K562 (cell line): Measurements from ENCODE around the gene OR6S1. TPM values are rescaled to one million over a fixed set of nuclear protein-coding genes. Genes with fewer than 3 reads are reported as not detected.

Source experiments
- BRF1 ChIP-seq: IDR thresholded peaks from 3 replicates; pipeline ENCODE4 v1.6.1; 2011; ENCODE audit warnings: borderline replicate concordance, mild to moderate bottlenecking; ENCODE audit not compliant: insufficient read length; ENCODE audit errors: extremely low read depth
- COPS2 ChIP-seq: fragments of 450-650 bp; conservative IDR thresholded peaks from 2 replicates; pipeline ENCODE4 v1.6.1; 2016; ENCODE audit warnings: mild to moderate bottlenecking, moderate library complexity
- GABPB2 ChIP-seq: fragments of 250-450 bp; sonication (Bioruptor Pico); conservative IDR thresholded peaks from 2 replicates; pipeline ENCODE4 v1.5.1; 2021; ENCODE audit warnings: mild to moderate bottlenecking
- HMG20B ChIP-seq: fragments of 250-450 bp; sonication (Bioruptor Pico); IDR thresholded peaks from 2 replicates; pipeline ENCODE4 v1.5.0; 2021; ENCODE audit warnings: mild to moderate bottlenecking
- KLF10 ChIP-seq: fragments of 250-450 bp; sonication (Bioruptor Pico); IDR thresholded peaks from 2 replicates; pipeline ENCODE4 v1.6.1; 2021; ENCODE audit warnings: matching md5 sums
- NFIC ChIP-seq: fragments of 450-650 bp; IDR thresholded peaks from 2 replicates; pipeline ENCODE4 v1.6.1; 2017; ENCODE audit warnings: mild to moderate bottlenecking, inconsistent platforms
- PHF8 ChIP-seq: fragments of 200-600 bp; sonication (generic); IDR thresholded peaks from 2 replicates; pipeline ENCODE4 v1.6.1; 2012; ENCODE audit warnings: mixed run types, mild to moderate bottlenecking, inconsistent platforms, low read length, moderate library complexity, borderline replicate concordance
- POLR2B ChIP-seq: fragments of 450-650 bp; IDR thresholded peaks from 2 replicates; pipeline ENCODE4 v1.6.1; 2018; ENCODE audit warnings: low read depth; ENCODE audit not compliant: partially characterized antibody
- POLR2G ChIP-seq: fragments of 200-400 bp; formaldehyde crosslinking; IDR thresholded peaks from 2 replicates; pipeline ENCODE4 v1.6.1; 2017; ENCODE audit warnings: low read depth, mild to moderate bottlenecking, antibody characterized with exemption, low read length, moderate library complexity
- RFX5 ChIP-seq: IDR thresholded peaks from 2 replicates; pipeline ENCODE4 v1.6.1; 2011; ENCODE audit warnings: low read depth, mild to moderate bottlenecking, improper control_type of control experiment, low read length
- SAP30 ChIP-seq: fragments of 200-600 bp; sonication (generic); IDR thresholded peaks from 2 replicates; pipeline ENCODE4 v1.6.1; 2012; ENCODE audit warnings: borderline replicate concordance, low read depth, mild to moderate bottlenecking, moderate library complexity, low read length, control low read depth, inconsistent platforms; ENCODE audit not compliant: insufficient read depth, poor library complexity, severe bottlenecking
- SMARCA5 ChIP-seq: fragments of 450-650 bp; IDR thresholded peaks from 2 replicates; pipeline ENCODE4 v1.6.1; 2016
- SREBF1 ChIP-seq: fragments of 150-350 bp; IDR thresholded peaks from 2 replicates; pipeline ENCODE4 v1.6.1; 2014; ENCODE audit warnings: antibody characterized with exemption, low read depth, low read length, borderline replicate concordance
- ZBTB8A ChIP-seq: fragments of 450-650 bp; IDR thresholded peaks from 2 replicates; pipeline ENCODE4 v1.6.1; 2018; ENCODE audit warnings: mild to moderate bottlenecking, moderate library complexity; ENCODE audit not compliant: partially characterized antibody
- ZNF133 ChIP-seq: fragments of 250-450 bp; sonication (Bioruptor Pico); IDR thresholded peaks from 2 replicates; pipeline ENCODE4 v1.4.0; 2020; ENCODE audit warnings: mild to moderate bottlenecking
- polyA plus RNA-seq, 8 experiments: library from polyadenylated mRNA; depleted of rRNA in 4 of 8; stranded (reverse) in 5 of 8; unstranded in 3 of 8; fragments of >200 nt; fragmentation: Nextera tagmentation in 2 of 8; fragmentation: Illumina TruSeq in 1 of 8; extraction: Ambion mirVana in 2 of 8; extraction: Trizol in 1 of 8; gene quantifications; 2 replicates each; pipeline versions ENCODE4 v1.2.1 to v1.2.3, GENCODE V29; 2011 to 2014; ENCODE audit warnings: inconsistent platforms in 1 of 8, missing spikeins in 1 of 8
- total RNA-seq, 7 experiments: library from RNA; depleted of rRNA in 6 of 7; stranded (reverse); fragments of >200 nt in 6 of 7; fragmentation: Illumina TruSeq in 2 of 7; extraction: Trizol in 2 of 7; gene quantifications; 2 replicates each; pipeline versions ENCODE4 v1.2.1 to v1.2.3, GENCODE V29; 2011 to 2021; ENCODE audit warnings: low replicate concordance in 1 of 7
- TF ChIP-seq, protein P1 (sequence below): fragments of 450-650 bp; IDR thresholded peaks from 2 replicates; pipeline ENCODE4 v1.6.1; 2016; ENCODE audit warnings: borderline replicate concordance
- TF ChIP-seq, protein P2 (sequence below): fragments of 250-450 bp; sonication (Bioruptor Pico); IDR thresholded peaks from 2 replicates; pipeline ENCODE4 v1.4.0; 2020
- TF ChIP-seq, protein P3 (sequence below): sonication (generic); formaldehyde crosslinking; IDR thresholded peaks from 2 replicates; pipeline ENCODE4 v1.4.0; 2020; ENCODE audit warnings: mild to moderate bottlenecking, missing genetic modification reagents

OR6S1 gene
- total and polyA plus RNA-seq, 9 of the 15 experiments (the other 6 are each of a cell fraction or from before 2014, with no cell fraction given) = not detected

DNA sequence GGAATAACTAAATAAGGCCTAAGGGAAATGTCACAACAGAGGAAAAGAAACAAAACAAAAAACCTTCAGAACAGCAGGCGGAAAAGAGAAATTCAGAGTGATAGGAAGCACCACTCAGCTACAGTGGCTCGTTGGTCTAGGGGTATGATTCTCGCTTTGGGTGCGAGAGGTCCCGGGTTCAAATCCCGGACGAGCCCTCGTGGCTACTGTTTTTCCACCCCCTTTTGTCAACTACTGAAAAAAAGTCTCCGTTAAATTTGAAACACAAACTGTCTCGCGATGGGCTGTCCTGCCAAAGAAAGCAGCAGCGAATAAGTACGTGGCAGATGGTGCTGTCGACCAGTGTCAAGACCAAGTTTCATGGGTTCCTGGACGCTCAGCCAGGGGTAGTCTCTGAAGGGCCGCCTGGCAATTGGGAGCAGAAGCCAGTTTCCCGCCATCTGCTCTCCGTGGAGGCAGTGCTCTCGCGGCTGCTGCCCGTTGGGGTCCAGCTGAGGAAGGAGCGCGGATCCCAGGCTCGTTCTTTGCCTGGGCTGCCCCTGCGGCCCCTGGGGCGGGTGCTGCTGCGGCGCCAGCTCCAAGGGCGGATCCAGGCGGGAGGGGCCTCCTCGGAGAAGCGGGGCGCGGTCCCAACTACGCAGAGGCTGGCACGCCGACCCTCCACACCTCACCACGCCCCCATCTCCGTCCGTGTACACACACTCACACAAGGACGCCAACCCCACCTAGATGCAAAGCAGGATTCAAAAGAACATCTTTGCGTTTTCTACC lies 42.6 kb upstream of the OR6S1 start, which contains the start of gene RNASE4 (continued):
- TF ChIP-seq COPS2 (no peak), BRF1 (peak; percentile 19), GABPB2 (CRISPR knock-in tag) (no peak), SREBF1 (no peak), HMG20B (no peak), ZBTB8A (peak; percentile 83), NFIC (peak; percentile 68), POLR2B (no peak), PHF8 (peak; percentile 44; the same call in 1 of the 2 replicates), SMARCA5 (peak; percentile 21; the same call in 1 of the 2 replicates), ZNF133 (no peak), SAP30 (peak; percentile 27), KLF10 (CRISPR knock-in tag) (no peak), POLR2G (peak; percentile 63), RFX5 (peak; percentile 19; the same call in 1 of the 2 replicates)
- TF ChIP-seq, protein P1, sequence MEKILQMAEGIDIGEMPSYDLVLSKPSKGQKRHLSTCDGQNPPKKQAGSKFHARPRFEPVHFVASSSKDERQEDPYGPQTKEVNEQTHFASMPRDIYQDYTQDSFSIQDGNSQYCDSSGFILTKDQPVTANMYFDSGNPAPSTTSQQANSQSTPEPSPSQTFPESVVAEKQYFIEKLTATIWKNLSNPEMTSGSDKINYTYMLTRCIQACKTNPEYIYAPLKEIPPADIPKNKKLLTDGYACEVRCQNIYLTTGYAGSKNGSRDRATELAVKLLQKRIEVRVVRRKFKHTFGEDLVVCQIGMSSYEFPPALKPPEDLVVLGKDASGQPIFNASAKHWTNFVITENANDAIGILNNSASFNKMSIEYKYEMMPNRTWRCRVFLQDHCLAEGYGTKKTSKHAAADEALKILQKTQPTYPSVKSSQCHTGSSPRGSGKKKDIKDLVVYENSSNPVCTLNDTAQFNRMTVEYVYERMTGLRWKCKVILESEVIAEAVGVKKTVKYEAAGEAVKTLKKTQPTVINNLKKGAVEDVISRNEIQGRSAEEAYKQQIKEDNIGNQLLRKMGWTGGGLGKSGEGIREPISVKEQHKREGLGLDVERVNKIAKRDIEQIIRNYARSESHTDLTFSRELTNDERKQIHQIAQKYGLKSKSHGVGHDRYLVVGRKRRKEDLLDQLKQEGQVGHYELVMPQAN = no peak
- TF ChIP-seq, protein P2, sequence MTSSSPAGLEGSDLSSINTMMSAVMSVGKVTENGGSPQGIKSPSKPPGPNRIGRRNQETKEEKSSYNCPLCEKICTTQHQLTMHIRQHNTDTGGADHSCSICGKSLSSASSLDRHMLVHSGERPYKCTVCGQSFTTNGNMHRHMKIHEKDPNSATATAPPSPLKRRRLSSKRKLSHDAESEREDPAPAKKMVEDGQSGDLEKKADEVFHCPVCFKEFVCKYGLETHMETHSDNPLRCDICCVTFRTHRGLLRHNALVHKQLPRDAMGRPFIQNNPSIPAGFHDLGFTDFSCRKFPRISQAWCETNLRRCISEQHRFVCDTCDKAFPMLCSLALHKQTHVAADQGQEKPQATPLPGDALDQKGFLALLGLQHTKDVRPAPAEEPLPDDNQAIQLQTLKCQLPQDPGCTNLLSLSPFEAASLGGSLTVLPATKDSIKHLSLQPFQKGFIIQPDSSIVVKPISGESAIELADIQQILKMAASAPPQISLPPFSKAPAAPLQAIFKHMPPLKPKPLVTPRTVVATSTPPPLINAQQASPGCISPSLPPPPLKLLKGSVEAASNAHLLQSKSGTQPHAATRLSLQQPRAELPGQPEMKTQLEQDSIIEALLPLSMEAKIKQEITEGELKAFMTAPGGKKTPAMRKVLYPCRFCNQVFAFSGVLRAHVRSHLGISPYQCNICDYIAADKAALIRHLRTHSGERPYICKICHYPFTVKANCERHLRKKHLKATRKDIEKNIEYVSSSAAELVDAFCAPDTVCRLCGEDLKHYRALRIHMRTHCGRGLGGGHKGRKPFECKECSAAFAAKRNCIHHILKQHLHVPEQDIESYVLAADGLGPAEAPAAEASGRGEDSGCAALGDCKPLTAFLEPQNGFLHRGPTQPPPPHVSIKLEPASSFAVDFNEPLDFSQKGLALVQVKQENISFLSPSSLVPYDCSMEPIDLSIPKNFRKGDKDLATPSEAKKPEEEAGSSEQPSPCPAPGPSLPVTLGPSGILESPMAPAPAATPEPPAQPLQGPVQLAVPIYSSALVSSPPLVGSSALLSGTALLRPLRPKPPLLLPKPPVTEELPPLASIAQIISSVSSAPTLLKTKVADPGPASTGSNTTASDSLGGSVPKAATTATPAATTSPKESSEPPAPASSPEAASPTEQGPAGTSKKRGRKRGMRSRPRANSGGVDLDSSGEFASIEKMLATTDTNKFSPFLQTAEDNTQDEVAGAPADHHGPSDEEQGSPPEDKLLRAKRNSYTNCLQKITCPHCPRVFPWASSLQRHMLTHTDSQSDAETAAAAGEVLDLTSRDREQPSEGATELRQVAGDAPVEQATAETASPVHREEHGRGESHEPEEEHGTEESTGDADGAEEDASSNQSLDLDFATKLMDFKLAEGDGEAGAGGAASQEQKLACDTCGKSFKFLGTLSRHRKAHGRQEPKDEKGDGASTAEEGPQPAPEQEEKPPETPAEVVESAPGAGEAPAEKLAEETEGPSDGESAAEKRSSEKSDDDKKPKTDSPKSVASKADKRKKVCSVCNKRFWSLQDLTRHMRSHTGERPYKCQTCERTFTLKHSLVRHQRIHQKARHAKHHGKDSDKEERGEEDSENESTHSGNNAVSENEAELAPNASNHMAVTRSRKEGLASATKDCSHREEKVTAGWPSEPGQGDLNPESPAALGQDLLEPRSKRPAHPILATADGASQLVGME (CRISPR knock-in tag) = no peak
- TF ChIP-seq, protein P3, sequence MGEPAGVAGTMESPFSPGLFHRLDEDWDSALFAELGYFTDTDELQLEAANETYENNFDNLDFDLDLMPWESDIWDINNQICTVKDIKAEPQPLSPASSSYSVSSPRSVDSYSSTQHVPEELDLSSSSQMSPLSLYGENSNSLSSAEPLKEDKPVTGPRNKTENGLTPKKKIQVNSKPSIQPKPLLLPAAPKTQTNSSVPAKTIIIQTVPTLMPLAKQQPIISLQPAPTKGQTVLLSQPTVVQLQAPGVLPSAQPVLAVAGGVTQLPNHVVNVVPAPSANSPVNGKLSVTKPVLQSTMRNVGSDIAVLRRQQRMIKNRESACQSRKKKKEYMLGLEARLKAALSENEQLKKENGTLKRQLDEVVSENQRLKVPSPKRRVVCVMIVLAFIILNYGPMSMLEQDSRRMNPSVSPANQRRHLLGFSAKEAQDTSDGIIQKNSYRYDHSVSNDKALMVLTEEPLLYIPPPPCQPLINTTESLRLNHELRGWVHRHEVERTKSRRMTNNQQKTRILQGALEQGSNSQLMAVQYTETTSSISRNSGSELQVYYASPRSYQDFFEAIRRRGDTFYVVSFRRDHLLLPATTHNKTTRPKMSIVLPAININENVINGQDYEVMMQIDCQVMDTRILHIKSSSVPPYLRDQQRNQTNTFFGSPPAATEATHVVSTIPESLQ (CRISPR knock-in tag) = 0 out of 2 replicates have a peak, but pooled peaks have one; percentile 19
